Breast epithelium (tissue), 3 donors: ENCODE measurements around the gene PRKX.

Source experiments
- CTCF ChIP-seq, 3 donors: fragments of 450-650 bp; IDR thresholded peaks; one replicate each; pipeline ENCODE4 v1.5.1; 2016 to 2017; ENCODE audit warnings: antibody characterized with exemption in 3 of 3, mild to moderate bottlenecking in 3 of 3, moderate library complexity in 3 of 3
- POLR2AphosphoS5 ChIP-seq, 3 donors: sonication (generic); formaldehyde crosslinking; IDR thresholded peaks; one replicate each; pipeline ENCODE4 v1.6.1; 2017; ENCODE audit warnings: antibody characterized with exemption in 3 of 3

- TF ChIP-seq CTCF (IDR thresholded peaks at IDR 0.05) (no peak), POLR2AphosphoS5 (IDR thresholded peaks at IDR 0.05) (no peak)
These were observed 1.2 kb downstream of the PRKX start for GRCh38 chrX:3712051-3712869.
